Stomach (tissue), 9 donors: ENCODE measurements around the gene CDKL4. TPM values are rescaled to one million over a fixed set of nuclear protein-coding genes. Genes with fewer than 3 reads are reported as not detected.
"Not testable (repeated sequence)": the region's sequence is repeated elsewhere in the genome, so short reads cannot be mapped to it uniquely, and the experiment has no call there.

Experiments
- DNase-seq, 2 donors: peaks; one replicate each; pipeline versions ENCODE4 v3.0.0 to v3.0.0-alpha.2; 2013 to 2019
- H3K27ac ChIP-seq, 5 donors: fragments of 200-600 bp in 4 of 5; sonication (generic) in 4 of 5; one replicate each; pipeline ENCODE4 v1.5.1; 2013 to 2019; ENCODE audit warnings: mild to moderate bottlenecking in 1 of 5, moderate library complexity in 1 of 5
- H3K27me3 ChIP-seq, 3 donors: fragments of 200-600 bp; sonication (generic); one replicate each; pipeline ENCODE4 v1.5.1; 2017 to 2019; ENCODE audit warnings: mixed run types in 1 of 3
- H3K36me3 ChIP-seq, 4 donors: fragments of 200-600 bp; sonication (generic); 1 replicate in 3 of 4; 2 replicates in 1 of 4; pipeline ENCODE4 v1.5.1; 2016 to 2019
- H3K4me1 ChIP-seq, 4 donors: fragments of 200-600 bp; sonication (generic); one replicate each; pipeline ENCODE4 v1.5.1; 2016 to 2019
- H3K4me3 ChIP-seq, 4 donors: fragments of 200-600 bp; sonication (generic) in 3 of 4; one replicate each; pipeline ENCODE4 v1.5.1; 2016 to 2019; ENCODE audit warnings: mild to moderate bottlenecking in 1 of 4
- H3K9me3 ChIP-seq, 4 donors: fragments of 200-600 bp; sonication (generic); one replicate each; pipeline ENCODE4 v1.5.1; 2016 to 2019
- EP300 ChIP-seq: sonication (generic); formaldehyde crosslinking; IDR thresholded peaks from one replicate; pipeline ENCODE4 v1.6.1; 2017; ENCODE audit warnings: antibody characterized with exemption
- POLR2A ChIP-seq, 4 donors: fragments of 450-650 bp; IDR thresholded peaks; one replicate each; pipeline ENCODE4 v1.6.1; 2016; ENCODE audit warnings: antibody characterized with exemption in 4 of 4, control low read depth in 2 of 4, mild to moderate bottlenecking in 1 of 4, moderate library complexity in 1 of 4
- POLR2AphosphoS5 ChIP-seq, 3 donors: sonication (generic); formaldehyde crosslinking; IDR thresholded peaks; one replicate each; pipeline ENCODE4 v1.6.1; 2016; ENCODE audit warnings: antibody characterized with exemption in 3 of 3
- WGBS, 5 donors: extraction: QIAGEN DNeasy Blood & Tissue Kit in 3 of 5; methylation state at CpG; one replicate each; pipeline versions ENCODE4 v1.1.5 to v1.1.7; 2013 to 2018; 5-methylcytosine and 5-hydroxymethylcytosine counted together
- intact Hi-C: fragments of 100-400 bp; cut with DNase I; formaldehyde crosslinking; loops from one replicate; pipeline ENCODE4 v1.15.1; 2023; ENCODE audit warnings: low total_unique reads
- polyA plus RNA-seq, 3 donors: library from polyadenylated mRNA; stranded (reverse); fragments of 200-250 nt; gene quantifications; one replicate each; pipeline ENCODE4 v1.2.3, GENCODE V29; 2013
- total RNA-seq, 5 donors: library from RNA; depleted of rRNA; stranded (reverse); fragments of >200 nt; gene quantifications; one replicate each; pipeline versions ENCODE4 v1.1.0 to v1.2.3, GENCODE V29; 2014 to 2016
- TF ChIP-seq, protein P1 (sequence below), 7 experiments: fragments of 450-650 bp in 4 of 7; fragments of 200-600 bp in 3 of 7; sonication (generic) in 3 of 7; IDR thresholded peaks; one replicate each; pipeline ENCODE4 v1.5.1; 2016 to 2019; ENCODE audit warnings: antibody characterized with exemption in 7 of 7, control low read depth in 2 of 7, mild to moderate bottlenecking in 1 of 7
- donor health status: healthy with polysubstance abuse.
- donor health status: Bipolar disorder and iron deficiency.
- donor health status: healthy.

Gene CDKL4
- total and polyA plus RNA-seq, 8 donors, result 3.2 to 4.2 TPM; not detected in 6

DNA sequence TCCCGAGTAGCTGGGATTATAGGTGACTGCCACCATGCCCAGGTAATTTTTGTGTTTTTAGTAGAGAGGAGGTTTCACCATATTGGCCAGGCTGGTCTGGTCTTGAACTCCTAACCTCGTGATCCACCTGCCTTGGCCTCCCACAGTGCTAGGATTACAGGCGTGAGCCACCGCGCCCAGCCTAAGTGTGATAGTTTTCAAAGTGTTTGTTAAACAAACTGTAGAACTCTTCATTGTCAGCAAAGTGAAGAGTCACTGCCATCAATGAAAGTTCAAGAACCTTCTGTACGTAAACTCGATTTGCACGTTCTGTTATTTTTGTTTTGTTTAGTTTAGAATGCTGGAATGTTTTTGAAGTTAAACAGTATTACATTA, 104.9 kb downstream of the CDKL4 start:
- Histone ChIP-seq H3K27me3 (no peaks in the 10 kb centered on the region), H3K27ac (no peak overlapping the region), H3K9me3 (no peaks in the 10 kb centered on the region), H3K4me3 (no peak overlapping the region), H3K4me1 (peaks cover 0 to 24% (median 11%) of the 10 kb centered on the region in 4 donors), H3K36me3 (no peaks in the 10 kb centered on the region)
- WGBS, 5 donors, result 91 to 94% (median 92%) methylated on average over 8 of the region's 8 CpGs
- no peak for DNase-seq
- intact Hi-C loops, result no loop called here
- no peak for TF ChIP-seq POLR2AphosphoS5 (IDR thresholded peaks at IDR 0.05)
- no peak for TF ChIP-seq POLR2A (IDR thresholded peaks at IDR 0.05)
- TF ChIP-seq EP300, result no peak
- TF ChIP-seq, protein P1, sequence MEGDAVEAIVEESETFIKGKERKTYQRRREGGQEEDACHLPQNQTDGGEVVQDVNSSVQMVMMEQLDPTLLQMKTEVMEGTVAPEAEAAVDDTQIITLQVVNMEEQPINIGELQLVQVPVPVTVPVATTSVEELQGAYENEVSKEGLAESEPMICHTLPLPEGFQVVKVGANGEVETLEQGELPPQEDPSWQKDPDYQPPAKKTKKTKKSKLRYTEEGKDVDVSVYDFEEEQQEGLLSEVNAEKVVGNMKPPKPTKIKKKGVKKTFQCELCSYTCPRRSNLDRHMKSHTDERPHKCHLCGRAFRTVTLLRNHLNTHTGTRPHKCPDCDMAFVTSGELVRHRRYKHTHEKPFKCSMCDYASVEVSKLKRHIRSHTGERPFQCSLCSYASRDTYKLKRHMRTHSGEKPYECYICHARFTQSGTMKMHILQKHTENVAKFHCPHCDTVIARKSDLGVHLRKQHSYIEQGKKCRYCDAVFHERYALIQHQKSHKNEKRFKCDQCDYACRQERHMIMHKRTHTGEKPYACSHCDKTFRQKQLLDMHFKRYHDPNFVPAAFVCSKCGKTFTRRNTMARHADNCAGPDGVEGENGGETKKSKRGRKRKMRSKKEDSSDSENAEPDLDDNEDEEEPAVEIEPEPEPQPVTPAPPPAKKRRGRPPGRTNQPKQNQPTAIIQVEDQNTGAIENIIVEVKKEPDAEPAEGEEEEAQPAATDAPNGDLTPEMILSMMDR (IDR thresholded peaks at IDR 0.05), result no peak

DNA sequence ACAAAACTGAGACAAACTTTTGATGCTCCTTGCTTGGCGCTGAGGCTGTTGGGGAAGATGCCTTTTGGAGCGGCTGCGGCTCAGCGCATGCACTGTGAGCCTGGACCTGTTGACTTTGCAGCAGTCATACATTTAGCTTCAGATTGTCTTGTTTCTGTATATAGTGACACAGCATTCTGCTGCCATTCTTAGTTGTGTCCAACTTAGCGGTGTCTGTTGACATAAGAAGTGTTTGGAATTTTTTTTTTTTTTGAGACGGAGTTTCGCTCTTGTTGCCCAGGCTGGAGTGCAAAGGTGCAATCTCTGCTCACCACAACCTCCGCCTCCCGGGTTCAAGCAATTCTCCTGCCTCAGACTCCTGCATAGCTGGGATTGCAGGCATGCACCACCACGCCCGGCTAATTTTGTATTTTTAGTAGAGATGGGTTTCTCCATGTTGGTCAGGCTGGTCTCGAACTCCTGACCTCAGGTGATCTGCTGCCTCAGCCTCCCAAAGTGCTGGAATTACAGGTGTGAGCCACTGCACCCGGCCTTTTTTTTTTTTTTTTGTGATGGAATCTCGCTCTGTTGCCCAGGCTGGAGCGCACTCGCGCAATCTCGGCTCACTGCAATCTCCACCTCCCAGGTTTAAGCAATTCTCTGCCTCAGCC, 105.5 kb downstream of the CDKL4 start:
- H3K27ac ChIP-seq, H3K9me3 ChIP-seq, H3K4me3 ChIP-seq, H3K27me3 ChIP-seq, DNase-seq, intact Hi-C loops, H3K36me3 ChIP-seq: not testable (repeated sequence)
- WGBS, 5 donors, result 65 to 82% (median 79%) methylated on average over 17 to 18 of the region's 18 CpGs
- peaks cover 0 to 24% (median 11%) of the 10 kb centered on the region in 4 donors for H3K4me1 ChIP-seq

DNA sequence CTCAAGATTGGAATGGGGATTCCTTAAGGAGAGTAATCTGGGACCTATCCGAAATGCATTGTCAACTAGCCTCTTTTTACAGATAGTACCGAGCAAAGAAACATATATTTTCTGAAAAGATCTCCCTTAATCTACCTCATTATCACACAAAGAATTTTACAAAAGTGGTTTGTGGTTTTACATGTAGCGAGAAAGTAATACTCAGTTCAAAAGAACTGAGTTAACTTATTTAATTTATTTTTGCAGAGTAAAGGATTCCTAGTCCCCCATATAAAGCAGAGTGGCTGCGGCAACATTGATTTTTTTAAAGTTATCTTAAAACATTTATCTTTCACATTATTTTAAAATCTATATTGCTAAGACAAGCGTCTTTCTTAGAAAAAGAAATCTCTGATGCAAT, 107.0 kb downstream of the CDKL4 start:
- TF ChIP-seq POLR2AphosphoS5 (IDR thresholded peaks at IDR 0.05) (no peak), POLR2A (IDR thresholded peaks at IDR 0.05) (no peak), EP300 (no peak)
- TF ChIP-seq, protein P1 (IDR thresholded peaks at IDR 0.05), result no peak
- DNase-seq, result no peak
- Histone ChIP-seq H3K4me3 (no peak overlapping the region), H3K4me1 (peaks cover 0 to 21% (median 10%) of the 10 kb centered on the region in 4 donors), H3K9me3 (no peaks in the 10 kb centered on the region), H3K27ac (no peak overlapping the region), H3K36me3 (no peaks in the 10 kb centered on the region), H3K27me3 (no peaks in the 10 kb centered on the region)
- intact Hi-C loops, result no loop called here
- WGBS, 5 donors, result 72 to 84% (median 76%) methylated on average over 5 of the region's 5 CpGs

DNA sequence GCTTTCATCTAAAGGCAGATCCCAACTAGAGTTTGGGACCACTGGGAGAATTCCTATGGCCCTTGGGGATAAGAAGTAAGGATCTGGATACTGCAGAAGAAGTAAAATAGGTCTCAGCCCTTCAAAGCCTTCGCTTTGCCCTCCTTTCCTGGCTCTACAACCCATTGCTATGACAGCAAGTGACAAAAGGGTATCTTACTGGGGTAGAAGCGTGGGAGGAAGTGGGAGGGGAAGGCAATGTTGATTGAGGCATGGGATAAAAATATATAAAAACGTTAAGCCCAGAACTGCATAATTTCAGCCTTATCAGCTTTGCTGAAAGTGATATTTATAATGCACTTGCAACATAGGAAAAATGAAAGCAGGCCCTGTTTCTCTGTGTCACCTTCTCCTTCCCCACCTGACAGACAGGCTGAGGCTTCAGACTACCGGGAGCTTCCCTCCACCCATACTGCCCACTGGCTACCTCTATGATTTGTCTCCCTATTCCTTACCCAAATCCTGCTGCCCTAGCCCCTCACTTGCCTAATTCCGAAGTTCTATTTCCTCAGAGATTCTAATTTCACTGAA, 108.0 kb downstream of the CDKL4 start:
- TF ChIP-seq, protein P1 (IDR thresholded peaks at IDR 0.05), result no peak
- TF ChIP-seq EP300 (no peak), POLR2A (IDR thresholded peaks at IDR 0.05) (no peak), POLR2AphosphoS5 (IDR thresholded peaks at IDR 0.05) (no peak)
- Histone ChIP-seq H3K36me3 (no peaks in the 10 kb centered on the region), H3K27ac (no peak overlapping the region), H3K4me1 (peaks cover 0 to 11% (median 5%) of the 10 kb centered on the region in 4 donors), H3K9me3 (no peaks in the 10 kb centered on the region), H3K27me3 (no peaks in the 10 kb centered on the region), H3K4me3 (no peak overlapping the region)
- intact Hi-C loops, result no loop called here
- 60 to 76% (median 65%) methylated on average over 5 of the region's 5 CpGs for WGBS, 5 donors
- DNase-seq, result no peak

DNA sequence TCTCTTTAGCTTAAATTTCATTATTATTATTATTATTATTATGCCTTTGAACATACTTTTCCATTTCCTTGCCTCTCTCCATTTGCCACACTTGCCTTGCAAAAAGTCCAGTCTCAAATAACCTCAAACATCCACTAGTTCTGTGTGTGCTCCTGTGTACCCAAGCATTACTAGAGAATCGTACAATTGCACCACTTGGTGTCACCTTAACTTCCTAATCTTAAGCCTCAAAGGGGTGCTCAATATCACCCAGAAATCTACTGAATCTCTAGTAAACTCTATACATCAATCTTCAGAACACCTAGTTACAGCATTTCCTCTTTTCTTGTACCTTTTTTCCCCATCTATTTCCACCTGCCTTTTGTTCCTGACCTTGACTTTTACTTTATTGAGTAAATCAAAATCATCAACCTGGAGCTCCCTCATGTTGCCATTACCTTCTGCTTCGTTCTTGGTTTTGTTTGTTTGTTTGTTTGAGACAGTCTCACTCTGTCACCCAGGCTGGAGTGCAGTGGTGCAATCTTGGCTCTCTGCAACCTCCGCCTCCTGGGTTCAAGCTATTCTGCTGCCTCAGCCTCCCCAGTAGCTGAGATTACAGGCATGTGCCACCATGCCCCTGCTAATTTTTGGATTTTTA, 110.4 kb downstream of the CDKL4 start:
- H3K4me1 ChIP-seq, result peaks cover 0 to 2% (median 0%) of the 10 kb centered on the region in 4 donors
- no peaks in the 10 kb centered on the region for H3K9me3 ChIP-seq
- no peaks in the 10 kb centered on the region for H3K36me3 ChIP-seq
- no peaks in the 10 kb centered on the region for H3K27me3 ChIP-seq
- DNase-seq, result no peak
- H3K27ac ChIP-seq, result no peak overlapping the region
- TF ChIP-seq POLR2A (IDR thresholded peaks at IDR 0.05) (no peak), POLR2AphosphoS5 (IDR thresholded peaks at IDR 0.05) (no peak), EP300 (no peak)
- TF ChIP-seq, protein P1 (IDR thresholded peaks at IDR 0.05), result no peak
- no peak overlapping the region for H3K4me3 ChIP-seq
- intact Hi-C loops, result no loop called here
- 68 to 86% (median 77%) methylated on average over 3 of the region's 3 CpGs for WGBS, 5 donors
